A549 (cell line): ENCODE results near the gene TCF7L2. TPM values are rescaled to one million over a fixed set of nuclear protein-coding genes. Genes with fewer than 3 reads are reported as not detected.

Source experiments
- ATAC-seq, 2 experiments: fragments of 200-7000 bp in 1 of 2; fragments of >200 bp in 1 of 2; cut with Nextera tagmentation in 1 of 2; cut with Tn5 transposase in 1 of 2; 3 replicates each; pipeline versions ENCODE4 v1.8.0 to v1.9.1; 2018 to 2020; ENCODE audit warnings: mild to moderate bottlenecking in 1 of 2, moderate library complexity in 1 of 2
- CTCF ChIA-PET: fragments of 300-600 bp; sonication (Branson Sonifier 250); formaldehyde crosslinking; extraction: SDS; loops from one replicate; lab custom pipeline; 2021; ENCODE audit warnings: antibody characterized with exemption, inconsistent platforms; lab: Yijun Ruan, JAX
- POLR2A ChIA-PET: fragments of 350-600 bp; formaldehyde crosslinking; extraction: SDS; loops from one replicate; lab custom pipeline; 2021; ENCODE audit warnings: antibody characterized with exemption, inconsistent platforms; lab: Yijun Ruan, JAX
- DNase-seq, 2 experiments: peaks; one replicate each; pipeline versions ENCODE4 v3.0.0 to v3.0.0-alpha.2; 2011 to 2016; ENCODE audit warnings: low read depth in 1 of 2, low spot score in 1 of 2
- FAIRE-seq: peaks from 2 replicates; lab custom pipeline; 2011; peaks lifted over from hg19 to GRCh38; lab: Jason Lieb, UNC
- H3K27ac ChIP-seq, 2 experiments: fragments of >200 bp; sonication (Bioruptor Twin); formaldehyde crosslinking; 3 replicates each; pipeline ENCODE4 v1.5.1; 2016 to 2017
- H3K4me1 ChIP-seq: fragments of >200 bp; sonication (Bioruptor Twin); formaldehyde crosslinking; 3 replicates; pipeline ENCODE4 v1.6.1; 2016
- H3K4me2 ChIP-seq: fragments of >200 bp; sonication (Bioruptor Twin); formaldehyde crosslinking; 3 replicates; pipeline ENCODE4 v1.6.1; 2016
- H3K4me3 ChIP-seq: fragments of >200 bp; sonication (Bioruptor Twin); formaldehyde crosslinking; 3 replicates; pipeline ENCODE4 v1.5.1; 2016
- H3K9me3 ChIP-seq: fragments of >200 bp; sonication (Bioruptor Twin); formaldehyde crosslinking; 3 replicates; pipeline ENCODE4 v1.6.1; 2016
- BHLHE40 ChIP-seq: IDR thresholded peaks from 2 replicates; pipeline ENCODE4 v1.6.1; 2012; ENCODE audit warnings: low read depth, low read length, inconsistent platforms
- CBX2 ChIP-seq: fragments of 200-600 bp; sonication (generic); IDR thresholded peaks from 2 replicates; pipeline ENCODE4 v1.6.1; 2016; ENCODE audit warnings: low read depth, mild to moderate bottlenecking, borderline replicate concordance
- CBX8 ChIP-seq: fragments of 200-600 bp; sonication (generic); IDR thresholded peaks from 2 replicates; pipeline ENCODE4 v1.6.1; 2016
- EHF ChIP-seq: fragments of 250-450 bp; sonication (Bioruptor Pico); IDR thresholded peaks from 2 replicates; pipeline ENCODE4 v1.5.0; 2020; ENCODE audit warnings: mild to moderate bottlenecking
- EP300 ChIP-seq, 2 experiments: fragments of >200 bp; sonication (Bioruptor Twin); formaldehyde crosslinking; IDR thresholded peaks; 2 replicates in 1 of 2; 3 replicates in 1 of 2; pipeline ENCODE4 v1.6.1; 2016 to 2017
- FOSB ChIP-seq: fragments of 250-450 bp; sonication (Bioruptor Pico); IDR thresholded peaks from 2 replicates; pipeline ENCODE4 v1.5.0; 2020; ENCODE audit warnings: mild to moderate bottlenecking, moderate library complexity
- FOSL2 ChIP-seq, 2 experiments: fragments of 450-650 bp in 1 of 2; fragments of >200 bp in 1 of 2; sonication (Bioruptor Twin) in 1 of 2; formaldehyde crosslinking; IDR thresholded peaks; 2 replicates each; pipeline versions ENCODE4 v1.5.0 to v1.6.1; 2016 to 2020; ENCODE audit warnings: mild to moderate bottlenecking in 1 of 2, moderate library complexity in 1 of 2
- GATA3 ChIP-seq: IDR thresholded peaks from 2 replicates; pipeline ENCODE4 v1.6.1; 2012; ENCODE audit warnings: borderline replicate concordance
- HDAC2 ChIP-seq: fragments of 200-600 bp; sonication (generic); IDR thresholded peaks from 2 replicates; pipeline ENCODE4 v1.6.1; 2016
- HEYL ChIP-seq: fragments of 250-450 bp; sonication (Bioruptor Pico); IDR thresholded peaks from 2 replicates; pipeline ENCODE4 v1.8.0; 2021; ENCODE audit warnings: mild to moderate bottlenecking, moderate library complexity
- HOXB13 ChIP-seq: fragments of 250-450 bp; sonication (Bioruptor Pico); IDR thresholded peaks from 2 replicates; pipeline ENCODE4 v1.5.0; 2020; ENCODE audit warnings: low read depth, mild to moderate bottlenecking, moderate library complexity
- HOXB5 ChIP-seq: fragments of 250-450 bp; sonication (Bioruptor Pico); IDR thresholded peaks from 2 replicates; pipeline ENCODE4 v1.5.0; 2020; ENCODE audit warnings: mild to moderate bottlenecking, moderate library complexity
- JUN ChIP-seq, 2 experiments: fragments of >200 bp; sonication (Bioruptor Twin); formaldehyde crosslinking; IDR thresholded peaks; 2 replicates in 1 of 2; 3 replicates in 1 of 2; pipeline ENCODE4 v1.6.1; 2016 to 2017
- JUNB ChIP-seq: fragments of >200 bp; sonication (Bioruptor Twin); formaldehyde crosslinking; IDR thresholded peaks from 2 replicates; pipeline ENCODE4 v1.6.1; 2016
- KDM5A ChIP-seq: fragments of 200-600 bp; sonication (generic); IDR thresholded peaks from 2 replicates; pipeline ENCODE4 v1.6.1; 2016; ENCODE audit warnings: antibody characterized with exemption, mild to moderate bottlenecking
- SREBF2 ChIP-seq: fragments of 450-650 bp; IDR thresholded peaks from 2 replicates; pipeline ENCODE4 v1.6.1; 2014; ENCODE audit warnings: mild to moderate bottlenecking, moderate library complexity
- TP53 ChIP-seq: fragments of 250-450 bp; sonication (Bioruptor Pico); IDR thresholded peaks from 2 replicates; pipeline ENCODE4 v1.5.0; 2021; ENCODE audit warnings: mild to moderate bottlenecking, moderate library complexity
- ZC3H11A ChIP-seq: fragments of 450-650 bp; IDR thresholded peaks from 2 replicates; pipeline ENCODE4 v1.6.1; 2014; ENCODE audit warnings: antibody characterized with exemption, mild to moderate bottlenecking
- WGBS: methylation state at CpG from one replicate; pipeline ENCODE4 v1.1.6; 2017; ENCODE audit errors: missing lambda C conversion rate; 5-methylcytosine and 5-hydroxymethylcytosine counted together
- polyA plus RNA-seq, 4 experiments: library from polyadenylated mRNA; depleted of rRNA in 3 of 4; stranded (reverse); fragments of >200 nt; fragmentation: RNase III in 1 of 4; extraction: RNeasy Plus Mini Kit Qiagen cat#74134 plus additional on column Dnase treatment in 1 of 4; gene quantifications; 2 replicates in 3 of 4; 3 replicates in 1 of 4; pipeline ENCODE4 v1.2.3, GENCODE V29; 2011 to 2017
- TF ChIP-seq, protein P1 (sequence below): fragments of 150-350 bp; IDR thresholded peaks from 2 replicates; pipeline ENCODE4 v1.6.1; 2014; ENCODE audit warnings: low read depth, mild to moderate bottlenecking, low read length
- TF ChIP-seq, protein P2 (sequence below): fragments of >200 bp; sonication (Bioruptor Twin); formaldehyde crosslinking; IDR thresholded peaks from 3 replicates; pipeline ENCODE4 v1.6.1; 2016
- TF ChIP-seq, protein P3 (sequence below): fragments of 250-450 bp; sonication (Bioruptor Pico); IDR thresholded peaks from 2 replicates; pipeline ENCODE4 v1.5.0; 2020; ENCODE audit warnings: low read depth, mild to moderate bottlenecking, moderate library complexity
- TF ChIP-seq, protein P4 (sequence below): fragments of 250-450 bp; sonication (Bioruptor Pico); IDR thresholded peaks from 2 replicates; pipeline ENCODE4 v1.5.0; 2021; ENCODE audit warnings: mild to moderate bottlenecking, moderate library complexity, borderline replicate concordance

TCF7L2 gene
- polyA plus RNA-seq, 2 of the 4 experiments (the other 2 are of a cell fraction): 11.3 to 14.5 TPM

DNA sequence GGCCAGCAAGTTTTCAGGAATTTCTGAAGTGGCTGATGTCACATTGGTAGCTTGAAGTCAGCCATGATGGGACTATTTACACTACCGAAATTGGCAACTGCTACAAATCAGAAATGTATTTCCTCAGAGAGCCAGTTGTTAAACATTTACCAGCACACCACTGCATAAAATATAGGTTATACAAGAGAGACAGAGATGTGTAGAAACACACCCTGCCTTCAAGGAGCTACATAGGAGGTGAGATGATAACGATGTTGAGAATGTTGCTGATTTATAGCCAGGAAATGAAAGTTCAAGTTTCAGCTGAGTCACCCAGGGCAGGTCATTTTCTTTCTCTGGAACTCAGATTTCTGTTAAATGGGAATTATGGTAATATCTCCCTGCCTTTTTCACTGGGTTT is 46.0 kb upstream of the TCF7L2 start (continued):
- TF ChIP-seq HOXB13 (CRISPR knock-in tag): no peak
- TF ChIP-seq, protein P1, sequence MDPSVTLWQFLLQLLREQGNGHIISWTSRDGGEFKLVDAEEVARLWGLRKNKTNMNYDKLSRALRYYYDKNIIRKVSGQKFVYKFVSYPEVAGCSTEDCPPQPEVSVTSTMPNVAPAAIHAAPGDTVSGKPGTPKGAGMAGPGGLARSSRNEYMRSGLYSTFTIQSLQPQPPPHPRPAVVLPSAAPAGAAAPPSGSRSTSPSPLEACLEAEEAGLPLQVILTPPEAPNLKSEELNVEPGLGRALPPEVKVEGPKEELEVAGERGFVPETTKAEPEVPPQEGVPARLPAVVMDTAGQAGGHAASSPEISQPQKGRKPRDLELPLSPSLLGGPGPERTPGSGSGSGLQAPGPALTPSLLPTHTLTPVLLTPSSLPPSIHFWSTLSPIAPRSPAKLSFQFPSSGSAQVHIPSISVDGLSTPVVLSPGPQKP: no peak
- TF ChIP-seq, protein P2, sequence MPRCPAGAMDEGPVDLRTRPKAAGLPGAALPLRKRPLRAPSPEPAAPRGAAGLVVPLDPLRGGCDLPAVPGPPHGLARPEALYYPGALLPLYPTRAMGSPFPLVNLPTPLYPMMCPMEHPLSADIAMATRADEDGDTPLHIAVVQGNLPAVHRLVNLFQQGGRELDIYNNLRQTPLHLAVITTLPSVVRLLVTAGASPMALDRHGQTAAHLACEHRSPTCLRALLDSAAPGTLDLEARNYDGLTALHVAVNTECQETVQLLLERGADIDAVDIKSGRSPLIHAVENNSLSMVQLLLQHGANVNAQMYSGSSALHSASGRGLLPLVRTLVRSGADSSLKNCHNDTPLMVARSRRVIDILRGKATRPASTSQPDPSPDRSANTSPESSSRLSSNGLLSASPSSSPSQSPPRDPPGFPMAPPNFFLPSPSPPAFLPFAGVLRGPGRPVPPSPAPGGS: peak; percentile 57; the same call in 2 of the 3 replicates

DNA sequence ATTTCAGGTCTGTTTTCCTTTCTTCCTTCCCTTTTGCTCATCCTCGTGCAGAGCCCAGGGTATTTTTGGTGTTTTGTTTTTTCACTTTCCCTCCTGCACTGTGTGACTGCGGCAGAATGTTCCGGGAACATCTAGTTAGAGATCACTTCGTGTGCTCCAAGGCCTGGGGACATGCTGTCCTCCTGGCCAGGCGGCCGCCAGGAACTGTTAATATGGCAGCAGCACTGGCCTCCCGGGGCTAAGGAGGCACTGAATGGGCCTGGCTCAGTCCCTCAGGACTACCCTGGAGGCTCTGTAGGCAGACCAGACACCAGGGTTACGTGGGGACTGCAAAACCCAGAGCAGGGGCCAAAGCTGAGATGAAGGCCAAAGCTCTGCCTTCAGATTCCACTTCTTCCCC is 43.1 kb upstream of the TCF7L2 start:
- H3K4me1 ChIP-seq: peaks cover 31% of the 10 kb centered on the region
- ChIA-PET POLR2A (no interaction called here), CTCF (interaction anchor here (0.7 kb wide), 1 partner anchor 93 kb away, joined by 3 read pairs; no protein-coding TSS in a partner anchor)
- TF ChIP-seq EP300 (IDR thresholded peaks at IDR 0.05) (no peak), BHLHE40 (no peak), CBX8 (no peak), HOXB5 (CRISPR knock-in tag) (no peak), ZC3H11A (no peak), TP53 (no peak), GATA3 (no peak), HDAC2 (no peak), HEYL (CRISPR knock-in tag) (no peak), JUNB (no peak), EHF (CRISPR knock-in tag) (no peak), KDM5A (no peak), FOSB (CRISPR knock-in tag) (no peak), JUN (IDR thresholded peaks at IDR 0.05) (no peak), FOSL2 (IDR thresholded peaks at IDR 0.05) (no peak), FOSL2 (CRISPR knock-in tag; IDR thresholded peaks at IDR 0.05) (no peak)
- TF ChIP-seq, protein P3, sequence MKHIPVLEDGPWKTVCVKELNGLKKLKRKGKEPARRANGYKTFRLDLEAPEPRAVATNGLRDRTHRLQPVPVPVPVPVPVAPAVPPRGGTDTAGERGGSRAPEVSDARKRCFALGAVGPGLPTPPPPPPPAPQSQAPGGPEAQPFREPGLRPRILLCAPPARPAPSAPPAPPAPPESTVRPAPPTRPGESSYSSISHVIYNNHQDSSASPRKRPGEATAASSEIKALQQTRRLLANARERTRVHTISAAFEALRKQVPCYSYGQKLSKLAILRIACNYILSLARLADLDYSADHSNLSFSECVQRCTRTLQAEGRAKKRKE: no peak
- TF ChIP-seq, protein P4, sequence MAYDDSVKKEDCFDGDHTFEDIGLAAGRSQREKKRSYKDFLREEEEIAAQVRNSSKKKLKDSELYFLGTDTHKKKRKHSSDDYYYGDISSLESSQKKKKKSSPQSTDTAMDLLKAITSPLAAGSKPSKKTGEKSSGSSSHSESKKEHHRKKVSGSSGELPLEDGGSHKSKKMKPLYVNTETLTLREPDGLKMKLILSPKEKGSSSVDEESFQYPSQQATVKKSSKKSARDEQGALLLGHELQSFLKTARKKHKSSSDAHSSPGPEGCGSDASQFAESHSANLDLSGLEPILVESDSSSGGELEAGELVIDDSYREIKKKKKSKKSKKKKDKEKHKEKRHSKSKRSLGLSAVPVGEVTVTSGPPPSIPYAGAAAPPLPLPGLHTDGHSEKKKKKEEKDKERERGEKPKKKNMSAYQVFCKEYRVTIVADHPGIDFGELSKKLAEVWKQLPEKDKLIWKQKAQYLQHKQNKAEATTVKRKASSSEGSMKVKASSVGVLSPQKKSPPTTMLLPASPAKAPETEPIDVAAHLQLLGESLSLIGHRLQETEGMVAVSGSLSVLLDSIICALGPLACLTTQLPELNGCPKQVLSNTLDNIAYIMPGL (CRISPR knock-in tag): no peak
- TF ChIP-seq, protein P2: no peak
- no peak for DNase-seq
- peaks cover 4% of the 10 kb centered on the region for H3K9me3 ChIP-seq
- H3K4me2 ChIP-seq: no peak overlapping the region; the same call in 2 of the 3 replicates
- H3K4me3 ChIP-seq: no peak overlapping the region
- H3K27ac ChIP-seq: peak overlapping the region; percentile 81 to 90; a peak in 4 of 6 replicates
- FAIRE-seq: no peak
- no peak for ATAC-seq
- 95% methylated on average over 8 of the region's 8 CpGs for WGBS

DNA sequence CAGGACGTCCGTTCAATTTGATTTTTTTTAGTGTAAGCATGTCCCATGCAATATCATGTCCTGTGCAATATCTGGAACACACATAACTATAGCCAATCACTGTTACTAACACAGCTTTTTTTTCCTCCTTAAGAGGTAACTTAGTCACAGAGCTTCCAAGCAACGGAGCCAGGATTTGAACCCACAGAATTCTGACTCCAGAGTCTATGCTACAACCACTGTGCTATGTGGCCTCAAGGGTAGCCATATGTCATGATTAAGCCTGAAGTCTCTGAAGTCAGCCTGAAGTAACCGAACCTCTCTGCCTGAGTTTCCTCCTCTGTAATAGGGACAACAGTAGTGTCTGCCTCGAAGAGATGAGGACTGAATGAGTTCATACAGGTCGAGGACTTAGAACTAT is 42.2 kb upstream of the TCF7L2 start:
- H3K9me3 ChIP-seq: peaks cover 4% of the 10 kb centered on the region
- CTCF ChIA-PET: interaction anchor here (0.7 to 1.4 kb wide), 4 partner anchors 12 to 358 kb away, joined by 3 to 5 read pairs (median 4); no protein-coding TSS in a partner anchor
- 72% methylated on average over 6 of the region's 6 CpGs for WGBS
- H3K4me1 ChIP-seq: peaks cover 37% of the 10 kb centered on the region
- no peak overlapping the region for H3K4me3 ChIP-seq
- DNase-seq (peak in 1 of 2 experiments; percentile 73), ATAC-seq (peak; percentile 26 to 40; a peak in 3 of 6 replicates), FAIRE-seq (no peak)
- no peak overlapping the region for H3K4me2 ChIP-seq
- POLR2A ChIA-PET: no interaction called here
- TF ChIP-seq SREBF2 (peak; percentile 43), CBX2 (no peak)
- H3K27ac ChIP-seq: peak overlapping the region; percentile 81 to 90; a peak in 4 of 6 replicates
